HG03439 (cell line): ENCODE results near the gene FN3K.
A peak's percentile ranks its signal among the peaks of the same experiment; 100 is the strongest.

Experiments used
- ATAC-seq: cut with Tn5 transposase; IDR thresholded peaks from one replicate; pipeline ENCODE4 v1.9.1; 2021; ENCODE audit warnings: mild to moderate bottlenecking, moderate library complexity; ENCODE audit not compliant: unreplicated experiment

The FN3K gene

GRCh38 chr17:82703036-82703745, 32.2 kb upstream of the FN3K start:
- ATAC-seq: no peak

DNA sequence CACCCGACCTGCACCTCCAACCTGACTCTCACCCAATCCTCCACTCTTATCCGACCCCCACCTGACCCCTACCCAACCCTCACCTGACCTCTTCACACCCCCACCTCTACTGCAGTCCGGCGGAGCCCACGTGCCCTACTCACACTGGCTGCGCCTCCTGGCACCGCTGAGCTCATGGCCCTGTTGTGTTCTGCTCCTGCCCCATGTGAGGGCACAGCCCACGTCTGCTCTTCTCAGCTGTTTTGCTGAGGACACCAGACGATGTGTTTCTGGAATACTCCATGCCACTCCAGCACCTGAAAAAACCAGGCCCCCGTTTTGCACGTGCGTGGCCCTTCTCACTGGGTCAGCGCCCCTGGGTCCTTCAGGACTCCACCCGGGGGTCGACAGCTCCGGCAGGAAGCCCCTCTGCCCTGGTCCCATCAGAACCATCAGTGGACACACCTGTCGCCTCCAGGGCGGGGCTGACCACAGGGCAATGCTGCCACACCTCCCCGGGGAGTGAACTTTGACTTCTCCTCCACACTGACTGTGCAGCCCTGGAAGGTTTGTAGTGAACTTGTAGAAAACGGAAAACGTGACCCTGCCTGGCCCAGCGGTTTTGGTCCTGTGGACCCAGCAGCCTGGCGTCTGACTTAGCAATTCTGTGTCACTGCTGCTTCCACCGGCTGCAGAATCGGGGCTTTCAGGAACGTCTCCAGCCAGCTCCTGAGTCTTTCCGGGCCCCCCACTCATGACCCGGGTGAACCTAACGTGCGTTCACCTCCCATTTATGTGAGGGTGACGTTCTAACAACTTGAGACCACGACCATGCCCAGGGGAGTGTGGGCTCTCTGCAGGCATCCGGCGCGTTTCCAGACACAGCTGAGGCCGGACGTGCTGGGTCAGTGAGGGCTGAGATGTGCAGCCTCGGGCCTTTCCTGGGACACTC, 31.2 kb upstream of the FN3K start:
- ATAC-seq: no peak

GRCh38 chr17:82704886-82705285, 30.5 kb upstream of the FN3K start:
- ATAC-seq: no peak

DNA sequence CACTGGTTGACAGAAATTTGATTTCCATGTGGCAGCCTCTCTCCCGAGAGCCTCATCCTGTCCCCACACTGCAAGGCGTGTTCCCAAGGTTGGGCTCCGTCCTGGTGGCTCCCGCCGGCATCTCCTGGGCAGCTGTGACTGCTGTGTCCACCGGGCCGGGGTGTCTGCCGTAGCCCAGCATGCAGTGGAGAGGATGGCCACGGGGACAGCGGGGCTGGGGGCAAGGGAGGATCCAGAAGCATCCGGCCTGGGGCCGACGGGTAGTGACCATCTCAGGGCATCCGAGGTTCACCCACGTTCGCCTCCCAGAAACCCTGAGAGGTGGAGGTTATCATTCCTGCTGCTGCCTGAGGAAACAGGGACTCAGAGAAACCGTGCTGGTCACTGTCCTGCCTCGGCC, 29.7 kb upstream of the FN3K start:
- no peak for ATAC-seq

- ATAC-seq: no peak
Measured at GRCh38 chr17:82709024-82709675, 26.3 kb upstream of the FN3K start.

GRCh38 chr17:82709676-82710498, 25.5 kb upstream of the FN3K start:
- ATAC-seq: no peak

- no peak for ATAC-seq
Measured at GRCh38 chr17:82710499-82711232, 24.7 kb upstream of the FN3K start.

DNA sequence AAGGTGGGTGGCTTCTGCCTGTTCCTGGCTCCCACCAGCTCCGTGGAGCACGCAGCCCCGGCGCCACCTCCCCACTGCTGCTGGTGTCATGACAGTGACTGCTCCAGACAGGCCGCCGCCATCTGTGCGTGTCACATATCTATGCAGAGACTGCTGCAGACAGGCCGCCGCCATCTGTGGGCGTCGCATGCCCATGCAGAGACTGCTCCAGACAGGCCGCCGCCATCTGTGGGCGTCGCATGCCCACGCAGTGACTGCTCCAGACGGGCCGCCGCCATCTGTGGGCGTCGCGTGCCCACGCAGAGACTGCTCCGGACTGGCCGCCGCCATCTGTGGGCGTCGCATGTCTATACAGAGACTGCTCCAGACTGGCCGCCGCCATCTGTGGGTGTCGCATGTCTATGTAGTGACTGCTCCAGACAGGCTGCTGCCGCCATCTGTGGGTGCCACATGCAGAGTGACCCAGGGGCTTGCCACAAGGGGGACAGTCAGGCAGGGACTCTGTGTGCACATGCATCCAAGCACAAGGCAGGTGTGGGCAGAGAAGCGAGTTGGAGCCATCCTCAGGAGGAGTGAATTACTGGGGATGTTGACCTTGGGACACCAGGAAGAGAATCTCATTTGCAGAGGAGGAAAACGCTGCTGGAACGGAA, 22.2 kb upstream of the FN3K start:
- no peak for ATAC-seq

DNA sequence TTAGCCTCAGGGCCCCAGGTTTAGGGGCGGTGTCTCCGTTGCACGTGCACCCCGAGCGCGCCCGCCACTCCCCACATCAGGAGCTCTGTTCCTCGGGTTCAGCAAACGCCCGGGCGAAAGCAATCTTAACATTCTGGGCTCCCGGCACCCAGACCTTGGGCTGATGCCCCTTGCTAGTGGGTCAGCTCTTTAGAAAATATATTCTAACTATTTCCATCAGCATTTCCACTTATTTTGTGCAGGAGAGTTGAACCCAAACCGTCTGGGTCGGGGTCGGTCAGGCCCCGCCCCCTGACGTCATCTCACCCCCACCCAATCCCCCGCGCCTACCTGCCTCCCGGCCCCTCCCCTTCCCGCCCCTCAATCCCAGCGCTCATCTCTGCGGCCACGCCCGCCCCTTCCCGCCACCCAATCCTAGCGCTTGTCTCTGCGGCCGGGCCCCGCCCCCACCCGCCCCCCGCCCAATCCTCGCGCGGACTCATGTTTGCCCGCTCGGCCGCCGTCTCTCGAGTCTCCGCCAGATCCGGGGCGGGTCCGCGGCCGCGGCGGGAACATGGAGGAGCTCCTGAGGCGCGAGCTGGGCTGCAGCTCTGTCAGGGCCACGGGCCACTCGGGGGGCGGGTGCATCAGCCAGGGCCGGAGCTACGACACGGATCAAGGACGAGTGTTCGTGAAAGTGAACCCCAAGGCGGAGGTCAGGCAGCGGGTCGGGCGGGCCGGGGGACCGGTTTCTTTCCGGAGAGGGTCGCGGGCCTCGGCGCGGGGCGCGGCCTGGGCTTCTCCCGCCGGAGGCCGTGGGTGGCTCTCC, 19.0 kb upstream of the FN3K start, which contains the start of gene FN3KRP:
Gene FN3KRP, plus strand, starts transcription at position 504 of the 808 bp plus-strand sequence. Its CDS starts 50 bp downstream, at position 554.
- peak; percentile 49 for ATAC-seq

DNA sequence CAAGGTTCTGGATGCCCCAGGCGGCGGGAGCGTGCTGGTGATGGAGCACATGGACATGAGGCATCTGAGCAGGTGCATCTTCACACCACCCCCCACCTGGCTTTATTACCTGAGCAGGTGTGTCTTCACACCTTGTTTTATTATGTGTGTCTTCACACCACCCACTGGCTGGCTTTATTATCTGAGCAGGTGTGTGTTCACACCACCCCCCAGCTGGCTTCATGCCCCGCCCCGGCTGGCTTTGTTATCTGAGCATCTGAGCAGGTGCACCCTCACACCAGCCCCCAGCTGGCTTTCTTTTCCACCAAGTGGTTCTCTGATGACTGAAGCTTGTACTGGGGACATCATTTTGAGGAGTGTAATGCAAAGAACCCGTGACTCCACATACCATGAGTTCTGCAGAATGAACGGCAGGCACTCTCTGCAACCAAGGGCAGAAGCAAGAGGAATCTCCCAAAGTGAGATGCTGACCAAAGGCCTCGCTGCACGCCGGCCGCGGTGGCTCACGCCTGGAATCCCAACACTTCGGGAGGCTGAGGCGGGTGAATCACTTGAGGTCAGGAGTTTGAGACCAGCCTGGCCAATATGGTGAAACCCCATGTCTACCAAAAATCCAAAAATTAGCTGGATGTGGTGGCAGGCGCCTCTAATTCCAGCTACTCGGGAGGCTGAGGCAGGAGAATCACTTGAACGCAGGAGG, 16.3 kb upstream of the FN3K start:
- ATAC-seq: no peak

DNA sequence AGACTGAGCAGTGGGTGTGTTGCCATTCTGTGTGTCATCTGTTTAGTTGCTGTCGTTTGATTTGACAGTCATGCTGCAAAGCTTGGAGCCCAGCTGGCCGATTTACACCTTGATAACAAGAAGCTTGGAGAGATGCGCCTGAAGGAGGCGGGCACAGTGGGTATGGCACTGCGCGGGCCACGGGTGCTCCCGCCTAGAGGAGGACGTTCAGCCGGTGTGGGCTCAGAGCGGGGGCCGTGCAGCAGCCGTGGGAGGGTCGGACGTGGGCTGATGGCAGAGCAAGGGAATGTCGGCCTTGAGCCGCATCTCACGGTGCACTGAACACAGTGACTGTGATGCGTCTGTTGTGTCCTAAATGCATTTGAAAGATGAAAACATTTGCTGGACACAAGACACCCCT, 15.2 kb upstream of the FN3K start:
- no peak for ATAC-seq

DNA sequence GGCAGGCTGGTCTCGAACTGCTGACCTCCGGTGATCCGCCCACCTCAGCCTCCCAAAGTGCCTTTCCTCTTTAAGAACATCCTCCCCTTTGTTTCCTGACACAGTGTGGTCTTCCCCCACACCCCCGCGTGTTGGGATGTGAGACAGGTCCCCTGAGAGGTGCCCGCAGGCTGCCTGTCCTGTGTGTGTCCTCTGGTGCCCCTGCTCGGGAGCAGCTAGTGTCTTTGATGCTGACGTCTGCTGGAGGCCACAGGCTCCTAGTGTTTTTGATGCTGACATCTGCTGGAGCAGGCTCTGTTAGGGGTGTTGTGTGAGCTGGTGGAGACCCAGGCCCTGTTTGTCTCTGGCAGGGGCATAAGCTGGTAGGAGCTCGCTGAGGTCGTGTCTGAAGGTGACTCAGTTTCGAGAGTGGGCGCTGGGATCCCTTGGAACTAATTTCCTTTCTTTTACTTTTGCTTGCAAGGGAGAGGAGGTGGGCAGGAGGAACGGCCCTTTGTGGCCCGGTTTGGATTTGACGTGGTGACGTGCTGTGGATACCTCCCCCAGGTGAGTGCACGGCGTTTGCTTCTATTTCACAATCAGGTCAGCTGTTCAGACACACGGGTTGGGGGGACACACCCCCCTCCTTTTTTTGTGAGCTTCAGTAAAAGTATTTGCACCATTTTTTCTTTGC, 12.9 kb upstream of the FN3K start:
- ATAC-seq: no peak

DNA sequence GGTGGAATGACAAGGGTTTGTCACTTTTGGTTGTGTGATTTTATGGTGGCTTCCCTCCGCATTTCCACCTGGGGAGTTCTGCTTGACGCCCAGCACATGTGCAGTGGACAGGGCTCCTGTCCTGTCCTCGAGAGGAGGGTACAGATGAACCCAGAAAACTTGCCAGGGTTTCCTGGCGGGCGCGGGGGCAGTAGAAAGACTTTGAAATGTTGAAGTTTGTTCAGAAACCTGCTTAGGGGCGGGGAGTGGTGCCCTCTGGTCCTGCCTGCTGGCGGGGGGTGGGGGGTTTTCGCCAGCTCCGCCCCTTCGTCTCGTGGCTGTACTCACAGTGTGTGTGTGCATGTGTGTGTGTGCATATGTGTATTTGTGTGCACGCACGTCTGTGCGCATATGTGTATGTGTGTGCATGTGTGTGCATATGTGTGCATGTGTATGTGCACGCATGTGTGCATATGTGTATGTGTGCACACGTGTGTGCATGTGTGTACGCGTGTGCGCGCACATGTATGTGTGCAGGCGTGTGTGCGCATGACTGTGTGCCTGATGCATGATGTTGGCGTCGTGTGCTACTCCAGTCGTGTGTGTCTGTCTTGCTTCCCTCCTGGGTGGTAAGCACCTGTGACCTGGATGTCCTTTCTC, 12.1 kb upstream of the FN3K start:
- no peak for ATAC-seq

- no peak for ATAC-seq
Measured at GRCh38 chr17:82726427-82726826, 9.0 kb upstream of the FN3K start.

DNA sequence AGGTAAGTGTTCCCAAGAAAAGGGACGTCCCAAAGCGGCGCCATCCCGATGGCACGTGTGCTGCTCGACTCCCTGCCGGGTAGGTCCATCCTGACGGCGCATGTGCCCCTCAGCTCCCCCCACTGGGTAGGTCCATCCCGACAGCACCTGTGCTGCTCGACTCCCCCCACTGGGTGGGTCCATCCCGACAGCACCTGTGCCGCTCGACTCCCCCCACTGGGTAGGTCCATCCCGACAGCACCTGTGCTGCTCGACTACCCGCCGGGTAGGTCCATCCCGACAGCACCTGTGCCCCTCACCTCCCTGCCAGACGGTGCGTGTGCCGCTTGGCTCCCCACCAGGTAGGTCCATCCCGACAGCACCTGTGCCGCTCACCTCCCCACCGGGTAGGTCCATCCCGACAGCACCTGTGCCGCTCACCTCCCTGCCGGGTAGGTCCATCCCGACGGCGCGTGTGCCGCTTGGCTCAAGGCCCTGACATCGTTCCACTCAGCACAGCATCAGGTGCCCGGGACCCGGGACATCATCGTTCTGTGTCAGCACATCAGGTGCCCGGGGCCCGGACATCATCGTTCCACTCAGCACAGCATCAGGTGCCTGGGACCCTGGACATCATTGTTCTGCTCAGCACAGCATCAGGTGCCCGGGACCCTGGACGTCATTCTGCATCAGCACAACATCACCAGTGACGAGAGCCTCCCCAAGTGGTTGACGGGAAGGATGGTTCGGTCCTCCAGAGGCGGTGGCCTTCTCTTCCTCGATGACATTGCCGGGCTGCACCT, 5.7 kb upstream of the FN3K start:
- ATAC-seq: no peak

- ATAC-seq: no peak
Measured at GRCh38 chr17:82732118-82732743, 3.2 kb upstream of the FN3K start.
